Right lobe of liver (tissue), 4 donors: Measurements from ENCODE around the gene CELA3B.
"Not testable (repeated sequence)": the region's sequence is repeated elsewhere in the genome, so short reads cannot be mapped to it uniquely, and the experiment has no call there.

ENCODE experiments used
- POLR2A ChIP-seq: fragments of 450-650 bp; IDR thresholded peaks from one replicate; pipeline ENCODE4 v1.6.1; 2017; ENCODE audit warnings: antibody characterized with exemption, mild to moderate bottlenecking
- TF ChIP-seq, protein P1 (sequence below), 4 donors: fragments of 200-600 bp in 3 of 4; fragments of 450-650 bp in 1 of 4; IDR thresholded peaks; one replicate each; pipeline versions ENCODE4 v1.5.1 to v1.8.0; 2016 to 2022; ENCODE audit warnings: antibody characterized with exemption in 4 of 4, mild to moderate bottlenecking in 2 of 4
- donor health status: DM: no; HTN: no; CAD: no.
- donor health status: DM: no; HTN: no; CAD: no.
- donor health status: DM: no; HTN: yes; CAD: no.

DNA sequence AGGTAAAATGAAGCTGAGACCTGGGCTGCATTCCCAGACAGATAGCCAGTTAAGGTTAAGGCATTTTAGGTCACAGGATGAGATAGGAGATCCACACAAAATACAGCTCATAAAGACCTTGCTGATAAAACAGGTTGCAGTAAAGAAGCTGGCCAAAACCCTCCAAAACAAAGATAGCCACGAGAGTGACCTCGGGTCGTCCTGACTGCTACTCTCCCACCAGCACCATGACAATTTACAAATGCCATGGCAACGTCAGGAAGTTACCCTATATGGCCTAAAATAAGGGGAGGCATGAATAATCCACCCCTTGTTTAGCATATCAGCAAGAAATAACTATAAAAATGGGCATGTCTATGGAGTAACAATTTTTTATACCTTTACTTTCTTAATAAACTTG is 6.3 kb upstream of the CELA3B start:
- TF ChIP-seq, protein P1, sequence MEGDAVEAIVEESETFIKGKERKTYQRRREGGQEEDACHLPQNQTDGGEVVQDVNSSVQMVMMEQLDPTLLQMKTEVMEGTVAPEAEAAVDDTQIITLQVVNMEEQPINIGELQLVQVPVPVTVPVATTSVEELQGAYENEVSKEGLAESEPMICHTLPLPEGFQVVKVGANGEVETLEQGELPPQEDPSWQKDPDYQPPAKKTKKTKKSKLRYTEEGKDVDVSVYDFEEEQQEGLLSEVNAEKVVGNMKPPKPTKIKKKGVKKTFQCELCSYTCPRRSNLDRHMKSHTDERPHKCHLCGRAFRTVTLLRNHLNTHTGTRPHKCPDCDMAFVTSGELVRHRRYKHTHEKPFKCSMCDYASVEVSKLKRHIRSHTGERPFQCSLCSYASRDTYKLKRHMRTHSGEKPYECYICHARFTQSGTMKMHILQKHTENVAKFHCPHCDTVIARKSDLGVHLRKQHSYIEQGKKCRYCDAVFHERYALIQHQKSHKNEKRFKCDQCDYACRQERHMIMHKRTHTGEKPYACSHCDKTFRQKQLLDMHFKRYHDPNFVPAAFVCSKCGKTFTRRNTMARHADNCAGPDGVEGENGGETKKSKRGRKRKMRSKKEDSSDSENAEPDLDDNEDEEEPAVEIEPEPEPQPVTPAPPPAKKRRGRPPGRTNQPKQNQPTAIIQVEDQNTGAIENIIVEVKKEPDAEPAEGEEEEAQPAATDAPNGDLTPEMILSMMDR (IDR thresholded peaks at IDR 0.05) = not testable (repeated sequence)
- TF ChIP-seq POLR2A = not testable (repeated sequence)
